ENCODE data around the gene PTPRM. TPM values are rescaled to one million over a fixed set of nuclear protein-coding genes. Genes with fewer than 3 reads are reported as not detected.

The PTPRM gene
- total and polyA plus RNA-seq, 4 donors: 61.1 to 146 (median 87.5) TPM

GRCh38 chr18:8374676-8375075, 807.6 kb downstream of the PTPRM start:
- H3K27ac ChIP-seq (ENCODE audit: low read depth in 1 of 2, low read length in 1 of 2): no peak overlapping the region
- H3K9me3 ChIP-seq (ENCODE audit: control insufficient read depth in 4 of 4, insufficient read depth in 3 of 4, low read length in 3 of 4): no peaks in the 10 kb centered on the region
- peaks cover 0 to 21% (median 8%) of the 10 kb centered on the region in 4 donors for H3K36me3 ChIP-seq (ENCODE audit: control insufficient read depth in 4 of 4, insufficient read depth in 4 of 4, low read length in 4 of 4)
- H3K9ac ChIP-seq (ENCODE audit: insufficient read depth in 1 of 2, low read length in 2 of 2): no peak overlapping the region
- H3K27me3 ChIP-seq (ENCODE audit: control insufficient read depth in 3 of 3, insufficient read depth in 3 of 3, low read length in 2 of 3): no peaks in the 10 kb centered on the region
- TF ChIP-seq, protein P1, sequence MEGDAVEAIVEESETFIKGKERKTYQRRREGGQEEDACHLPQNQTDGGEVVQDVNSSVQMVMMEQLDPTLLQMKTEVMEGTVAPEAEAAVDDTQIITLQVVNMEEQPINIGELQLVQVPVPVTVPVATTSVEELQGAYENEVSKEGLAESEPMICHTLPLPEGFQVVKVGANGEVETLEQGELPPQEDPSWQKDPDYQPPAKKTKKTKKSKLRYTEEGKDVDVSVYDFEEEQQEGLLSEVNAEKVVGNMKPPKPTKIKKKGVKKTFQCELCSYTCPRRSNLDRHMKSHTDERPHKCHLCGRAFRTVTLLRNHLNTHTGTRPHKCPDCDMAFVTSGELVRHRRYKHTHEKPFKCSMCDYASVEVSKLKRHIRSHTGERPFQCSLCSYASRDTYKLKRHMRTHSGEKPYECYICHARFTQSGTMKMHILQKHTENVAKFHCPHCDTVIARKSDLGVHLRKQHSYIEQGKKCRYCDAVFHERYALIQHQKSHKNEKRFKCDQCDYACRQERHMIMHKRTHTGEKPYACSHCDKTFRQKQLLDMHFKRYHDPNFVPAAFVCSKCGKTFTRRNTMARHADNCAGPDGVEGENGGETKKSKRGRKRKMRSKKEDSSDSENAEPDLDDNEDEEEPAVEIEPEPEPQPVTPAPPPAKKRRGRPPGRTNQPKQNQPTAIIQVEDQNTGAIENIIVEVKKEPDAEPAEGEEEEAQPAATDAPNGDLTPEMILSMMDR (IDR thresholded peaks at IDR 0.05; ENCODE audit: control extremely low read depth, extremely low read depth): no peak
- no peak overlapping the region for H3K4me3 ChIP-seq
- ATAC-seq (ENCODE audit: insufficient read depth, low FRiP score): no peak
- peaks cover 0 to 18% (median 7%) of the 10 kb centered on the region in 5 donors for H3K4me1 ChIP-seq (ENCODE audit: control insufficient read depth in 5 of 5, insufficient read depth in 5 of 5, low read length in 5 of 5)
- peak in 2 of 3 donors; percentile 63 to 75 for DNase-seq
- 65 to 77% methylated on average over 4 of the region's 4 CpGs for WGBS, 2 donors

DNA sequence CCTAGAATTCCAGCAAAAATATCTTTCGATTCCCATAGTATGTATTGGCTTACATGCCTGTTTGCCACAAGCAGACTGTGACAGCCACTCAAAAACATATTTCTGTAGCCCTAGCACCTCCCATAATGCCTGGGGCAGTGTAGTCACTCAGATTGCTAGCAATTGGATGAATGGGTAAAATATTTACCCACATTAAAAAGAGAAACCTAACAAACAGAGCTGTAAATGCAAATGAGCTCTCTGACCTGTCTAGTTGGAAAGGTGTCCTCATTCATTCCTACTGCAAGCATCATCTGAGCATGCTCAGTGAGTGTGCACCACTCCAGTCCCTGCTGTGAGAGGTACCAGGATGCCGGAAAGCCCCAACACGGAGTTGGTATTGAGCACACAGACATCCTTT, 808.1 kb downstream of the PTPRM start:
- no peaks in the 10 kb centered on the region for H3K27me3 ChIP-seq (ENCODE audit: control insufficient read depth in 3 of 3, insufficient read depth in 3 of 3, low read length in 2 of 3)
- H3K36me3 ChIP-seq (ENCODE audit: control insufficient read depth in 4 of 4, insufficient read depth in 4 of 4, low read length in 4 of 4): peaks cover 2 to 21% (median 8%) of the 10 kb centered on the region in 4 donors
- WGBS, 2 donors: 74 to 88% methylated on average over 3 of the region's 3 CpGs
- H3K4me1 ChIP-seq (ENCODE audit: control insufficient read depth in 5 of 5, insufficient read depth in 5 of 5, low read length in 5 of 5): peaks cover 0 to 18% (median 7%) of the 10 kb centered on the region in 5 donors
- H3K9ac ChIP-seq (ENCODE audit: insufficient read depth in 1 of 2, low read length in 2 of 2): no peak overlapping the region
- H3K4me3 ChIP-seq: no peak overlapping the region
- no peak for ATAC-seq (ENCODE audit: insufficient read depth, low FRiP score)
- DNase-seq: no peak
- H3K27ac ChIP-seq (ENCODE audit: low read depth in 1 of 2, low read length in 1 of 2): no peak overlapping the region
- TF ChIP-seq, protein P1 (IDR thresholded peaks at IDR 0.05; ENCODE audit: control extremely low read depth, extremely low read depth): no peak
- no peaks in the 10 kb centered on the region for H3K9me3 ChIP-seq (ENCODE audit: control insufficient read depth in 4 of 4, insufficient read depth in 3 of 4, low read length in 3 of 4)

GRCh38 chr18:8376113-8376512, 809.0 kb downstream of the PTPRM start:
- WGBS, 2 donors: 88 to 94% methylated on average over 7 of the region's 7 CpGs
- Histone ChIP-seq H3K36me3 (ENCODE audit: control insufficient read depth in 4 of 4, insufficient read depth in 4 of 4, low read length in 4 of 4) (peaks cover 3 to 21% (median 9%) of the 10 kb centered on the region in 4 donors), H3K27me3 (ENCODE audit: control insufficient read depth in 3 of 3, insufficient read depth in 3 of 3, low read length in 2 of 3) (no peaks in the 10 kb centered on the region), H3K9ac (ENCODE audit: insufficient read depth in 1 of 2, low read length in 2 of 2) (no peak overlapping the region), H3K4me1 (ENCODE audit: control insufficient read depth in 5 of 5, insufficient read depth in 5 of 5, low read length in 5 of 5) (peaks cover 0 to 18% (median 7%) of the 10 kb centered on the region in 5 donors), H3K4me3 (no peak overlapping the region), H3K27ac (ENCODE audit: low read depth in 1 of 2, low read length in 1 of 2) (peak overlapping the region in 1 of 2 donors; percentile 28), H3K9me3 (ENCODE audit: control insufficient read depth in 4 of 4, insufficient read depth in 3 of 4, low read length in 3 of 4) (no peaks in the 10 kb centered on the region)
- no peak for ATAC-seq (ENCODE audit: insufficient read depth, low FRiP score)
- TF ChIP-seq, protein P1 (IDR thresholded peaks at IDR 0.05; ENCODE audit: control extremely low read depth, extremely low read depth): no peak
- DNase-seq: no peak

All from lung (tissue), 12 donors.